Measurements from ENCODE around the gene TMEM120A.

DNA sequence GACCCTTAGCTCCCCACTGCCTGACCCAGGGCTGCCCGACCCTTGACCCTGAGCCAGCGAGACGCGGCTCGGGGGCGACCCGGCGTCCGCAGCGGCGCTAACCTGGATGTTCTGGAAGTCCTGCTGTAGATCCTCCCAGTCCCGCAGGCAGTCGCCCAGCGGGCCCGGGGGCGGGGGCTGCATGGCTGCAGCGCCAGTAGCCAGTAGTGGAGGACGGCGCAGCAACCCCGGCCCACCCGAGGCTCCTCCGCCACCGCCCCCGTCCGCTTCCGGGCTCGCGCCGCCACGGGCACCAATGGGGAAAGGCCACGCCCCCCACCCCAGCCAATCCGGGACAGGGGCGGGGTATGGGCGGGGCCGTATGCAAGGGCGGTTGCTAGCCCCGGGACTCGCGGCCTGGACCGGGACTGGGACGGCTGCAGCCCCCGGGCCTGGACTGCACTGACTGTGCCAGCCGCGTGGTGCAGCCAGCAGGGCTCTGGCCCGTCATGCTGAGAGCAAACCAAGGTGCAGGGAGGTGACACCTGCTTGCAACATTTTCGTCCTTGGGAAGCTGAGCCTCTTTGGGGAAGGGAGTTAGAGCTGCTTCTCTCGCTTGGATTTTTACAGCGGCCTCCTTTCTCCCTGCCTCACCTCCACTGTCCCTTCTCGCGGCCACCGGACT is at the start of gene TMEM120A:
- peak; percentile 79 for TF ChIP-seq POLR2A (IDR thresholded peaks at IDR 0.05)
- TF ChIP-seq, protein P1, sequence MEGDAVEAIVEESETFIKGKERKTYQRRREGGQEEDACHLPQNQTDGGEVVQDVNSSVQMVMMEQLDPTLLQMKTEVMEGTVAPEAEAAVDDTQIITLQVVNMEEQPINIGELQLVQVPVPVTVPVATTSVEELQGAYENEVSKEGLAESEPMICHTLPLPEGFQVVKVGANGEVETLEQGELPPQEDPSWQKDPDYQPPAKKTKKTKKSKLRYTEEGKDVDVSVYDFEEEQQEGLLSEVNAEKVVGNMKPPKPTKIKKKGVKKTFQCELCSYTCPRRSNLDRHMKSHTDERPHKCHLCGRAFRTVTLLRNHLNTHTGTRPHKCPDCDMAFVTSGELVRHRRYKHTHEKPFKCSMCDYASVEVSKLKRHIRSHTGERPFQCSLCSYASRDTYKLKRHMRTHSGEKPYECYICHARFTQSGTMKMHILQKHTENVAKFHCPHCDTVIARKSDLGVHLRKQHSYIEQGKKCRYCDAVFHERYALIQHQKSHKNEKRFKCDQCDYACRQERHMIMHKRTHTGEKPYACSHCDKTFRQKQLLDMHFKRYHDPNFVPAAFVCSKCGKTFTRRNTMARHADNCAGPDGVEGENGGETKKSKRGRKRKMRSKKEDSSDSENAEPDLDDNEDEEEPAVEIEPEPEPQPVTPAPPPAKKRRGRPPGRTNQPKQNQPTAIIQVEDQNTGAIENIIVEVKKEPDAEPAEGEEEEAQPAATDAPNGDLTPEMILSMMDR (IDR thresholded peaks at IDR 0.05) = peak; percentile 18 to 47 (median 28)
- TF ChIP-seq EP300 (IDR thresholded peaks at IDR 0.05) = peak; percentile 27

Data from ovary (tissue), 3 donors.